Calu3 (cell line): ENCODE data around the gene RPL29. TPM values are rescaled to one million over a fixed set of nuclear protein-coding genes. Genes with fewer than 3 reads are reported as not detected.

Experiments
- BruUV-seq: library from RNA; stranded (reverse); fragments of 400-500 nt; replicated peaks from 2 replicates; lab custom pipeline; 2021; lab: Mats Ljungman, UMichigan
- CTCF ChIA-PET: fragments of 300-600 bp; sonication (Branson Sonifier 250); formaldehyde crosslinking; loops from one replicate; lab custom pipeline; 2022; ENCODE audit warnings: antibody characterized with exemption; lab: Charles Lee
- DNase-seq: peaks from one replicate; pipeline ENCODE4 v3.0.0; 2022
- H3K27ac Mint-ChIP-seq: one replicate; pipeline ENCODE4 v1.8.0; 2022; ENCODE audit warnings: mixed read lengths; ENCODE audit not compliant: unreplicated experiment
- H3K27me3 Mint-ChIP-seq: one replicate; pipeline ENCODE4 v1.8.0; 2022; ENCODE audit warnings: mixed read lengths; ENCODE audit not compliant: unreplicated experiment
- H3K36me3 Mint-ChIP-seq: one replicate; pipeline ENCODE4 v1.8.0; 2022; ENCODE audit warnings: mild to moderate bottlenecking, moderate library complexity, mixed read lengths; ENCODE audit not compliant: insufficient read depth, unreplicated experiment
- H3K4me1 Mint-ChIP-seq: one replicate; pipeline ENCODE4 v1.8.0; 2022; ENCODE audit warnings: mild to moderate bottlenecking, low read depth, mixed read lengths; ENCODE audit not compliant: unreplicated experiment
- H3K4me3 Mint-ChIP-seq: one replicate; pipeline ENCODE4 v1.8.0; 2022; ENCODE audit warnings: mild to moderate bottlenecking, low read depth, moderate library complexity, mixed read lengths; ENCODE audit not compliant: unreplicated experiment
- H3K9me3 Mint-ChIP-seq: one replicate; pipeline ENCODE4 v1.8.0; 2022; ENCODE audit warnings: low read depth, mixed read lengths; ENCODE audit not compliant: unreplicated experiment
- intact Hi-C: fragments of 100-400 bp; cut with micrococcal nuclease; formaldehyde crosslinking; loops from one replicate; pipeline ENCODE4 v1.10.0; 2022; ENCODE audit not compliant: unreplicated experiment
- total RNA-seq: library from RNA; stranded (reverse); gene quantifications from 2 replicates; pipeline ENCODE4 v1.2.3, GENCODE V29; 2022
- TF ChIP-seq, protein P1 (sequence below): fragments of 200-600 bp; IDR thresholded peaks from one replicate; pipeline ENCODE4 v1.8.0; 2022; ENCODE audit warnings: antibody characterized with exemption; ENCODE audit not compliant: unreplicated experiment

Gene RPL29
- total RNA-seq, 1 experiment from 2014 or later = 782 TPM

DNA sequence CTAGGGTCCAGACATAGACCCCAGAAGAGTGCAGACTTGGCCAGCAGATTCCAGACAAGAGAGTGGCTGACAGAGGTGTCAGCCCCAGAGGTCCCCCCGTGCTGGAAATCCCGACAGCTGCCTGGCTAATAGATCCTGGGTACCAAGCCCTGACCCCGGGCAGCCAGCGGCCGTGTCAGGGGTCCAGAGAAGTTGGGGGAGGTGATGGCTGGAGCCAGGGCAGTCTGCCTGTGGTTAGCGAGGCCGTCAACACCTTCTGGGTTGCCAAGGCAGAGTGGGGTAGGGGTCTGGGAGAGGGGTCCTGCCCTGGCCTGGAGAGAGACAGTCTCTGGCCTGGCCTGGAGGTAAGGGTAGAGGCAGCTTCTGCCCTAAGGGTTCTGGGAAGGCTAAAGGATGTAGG, 25.1 kb upstream of the RPL29 start:
- H3K27me3 Mint-ChIP-seq = no peaks in the 10 kb centered on the region
- intact Hi-C loops = no loop called here
- CTCF ChIA-PET = interaction anchor here (0.6 kb wide), 1 partner anchor 147 kb away, joined by 3 read pairs; no protein-coding TSS in a partner anchor
- no peaks in the 10 kb centered on the region for H3K4me1 Mint-ChIP-seq
- no peaks in the 10 kb centered on the region for H3K36me3 Mint-ChIP-seq
- no peak for DNase-seq
- no TSS peak for BruUV-seq
- no peak overlapping the region for H3K4me3 Mint-ChIP-seq
- TF ChIP-seq, protein P1, sequence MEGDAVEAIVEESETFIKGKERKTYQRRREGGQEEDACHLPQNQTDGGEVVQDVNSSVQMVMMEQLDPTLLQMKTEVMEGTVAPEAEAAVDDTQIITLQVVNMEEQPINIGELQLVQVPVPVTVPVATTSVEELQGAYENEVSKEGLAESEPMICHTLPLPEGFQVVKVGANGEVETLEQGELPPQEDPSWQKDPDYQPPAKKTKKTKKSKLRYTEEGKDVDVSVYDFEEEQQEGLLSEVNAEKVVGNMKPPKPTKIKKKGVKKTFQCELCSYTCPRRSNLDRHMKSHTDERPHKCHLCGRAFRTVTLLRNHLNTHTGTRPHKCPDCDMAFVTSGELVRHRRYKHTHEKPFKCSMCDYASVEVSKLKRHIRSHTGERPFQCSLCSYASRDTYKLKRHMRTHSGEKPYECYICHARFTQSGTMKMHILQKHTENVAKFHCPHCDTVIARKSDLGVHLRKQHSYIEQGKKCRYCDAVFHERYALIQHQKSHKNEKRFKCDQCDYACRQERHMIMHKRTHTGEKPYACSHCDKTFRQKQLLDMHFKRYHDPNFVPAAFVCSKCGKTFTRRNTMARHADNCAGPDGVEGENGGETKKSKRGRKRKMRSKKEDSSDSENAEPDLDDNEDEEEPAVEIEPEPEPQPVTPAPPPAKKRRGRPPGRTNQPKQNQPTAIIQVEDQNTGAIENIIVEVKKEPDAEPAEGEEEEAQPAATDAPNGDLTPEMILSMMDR = no peak
- H3K27ac Mint-ChIP-seq = no peak overlapping the region
- no peaks in the 10 kb centered on the region for H3K9me3 Mint-ChIP-seq

DNA sequence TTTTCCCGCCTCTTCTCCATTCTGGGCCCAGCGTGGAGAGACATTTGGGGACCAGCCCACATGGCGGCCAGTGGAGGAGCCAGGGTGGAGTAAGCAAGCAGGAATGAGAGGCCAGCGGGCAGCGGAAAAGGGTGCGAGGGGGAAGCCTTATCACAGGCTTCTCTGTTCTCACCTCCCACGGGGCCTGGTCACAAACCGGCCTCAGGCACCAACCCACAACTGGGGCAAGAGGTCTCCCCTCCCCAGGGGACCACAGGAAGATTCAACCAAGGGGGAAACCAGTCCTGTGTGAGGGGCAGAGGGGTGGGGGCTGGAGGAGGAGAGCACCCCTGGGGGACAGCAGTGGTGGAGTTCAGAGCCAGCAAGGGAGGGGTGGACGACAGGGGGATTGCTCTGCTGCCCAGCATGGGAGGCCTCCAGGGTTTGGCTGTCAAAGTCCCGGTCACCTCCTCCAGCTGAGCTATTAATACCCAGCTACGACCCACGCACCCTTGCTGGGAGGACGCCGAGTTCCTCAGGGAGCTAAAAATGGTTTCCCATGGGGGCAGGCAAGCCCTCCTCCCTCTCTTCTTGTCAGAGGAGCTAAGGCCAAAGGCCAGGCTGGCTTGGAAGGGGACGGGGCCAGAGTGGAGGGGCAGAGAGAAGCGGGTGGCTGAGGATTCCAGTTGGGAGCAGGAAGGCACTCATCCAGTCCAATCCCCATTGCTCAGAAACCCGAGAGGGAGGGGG, 23.8 kb upstream of the RPL29 start:
- Mint-ChIP-seq H3K36me3 (no peaks in the 10 kb centered on the region), H3K4me1 (no peaks in the 10 kb centered on the region), H3K9me3 (no peaks in the 10 kb centered on the region), H3K4me3 (no peak overlapping the region), H3K27me3 (no peaks in the 10 kb centered on the region), H3K27ac (no peak overlapping the region)
- BruUV-seq = no TSS peak
- TF ChIP-seq, protein P1 = no peak
- intact Hi-C loops = no loop called here
- DNase-seq = no peak
- CTCF ChIA-PET = no interaction called here

DNA sequence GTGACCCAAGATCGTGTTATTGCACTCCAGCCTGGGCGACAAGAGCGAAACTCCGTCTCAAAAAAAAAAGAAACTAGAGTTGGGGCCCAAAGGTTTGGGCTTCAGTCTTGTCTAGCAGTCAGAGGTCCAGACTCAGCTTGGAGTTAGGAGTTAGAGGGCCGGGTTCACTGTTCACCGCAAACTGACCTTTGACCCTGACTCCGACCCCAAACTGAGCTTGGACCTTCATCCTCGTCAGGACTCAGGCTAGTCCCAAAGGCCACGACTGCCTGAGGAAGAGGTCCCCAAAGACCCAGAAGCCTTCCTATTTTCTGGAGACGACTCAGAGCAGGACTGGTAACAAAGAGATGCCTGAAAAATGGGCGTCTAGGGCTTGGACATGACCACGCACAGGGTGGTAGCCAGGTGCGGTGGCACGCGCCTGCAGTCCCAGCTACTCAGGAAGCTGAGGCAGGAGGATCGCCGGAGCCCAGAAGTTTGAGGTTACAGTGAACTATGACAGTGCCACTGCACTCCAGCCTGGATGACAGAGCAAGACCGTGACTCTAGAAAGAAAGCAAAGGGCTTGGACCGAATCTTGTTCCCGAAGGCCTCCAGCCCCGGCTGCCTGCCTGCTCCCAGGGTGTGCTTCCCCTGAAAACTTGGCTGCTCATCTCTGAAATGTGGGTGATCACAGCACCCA, 22.8 kb upstream of the RPL29 start:
- CTCF ChIA-PET = no interaction called here
- TF ChIP-seq, protein P1 = no peak
- H3K27me3 Mint-ChIP-seq = no peaks in the 10 kb centered on the region
- no peak overlapping the region for H3K27ac Mint-ChIP-seq
- H3K9me3 Mint-ChIP-seq = no peaks in the 10 kb centered on the region
- no TSS peak for BruUV-seq
- no peaks in the 10 kb centered on the region for H3K4me1 Mint-ChIP-seq
- no peaks in the 10 kb centered on the region for H3K36me3 Mint-ChIP-seq
- H3K4me3 Mint-ChIP-seq = no peak overlapping the region
- no peak for DNase-seq
- intact Hi-C loops = no loop called here

DNA sequence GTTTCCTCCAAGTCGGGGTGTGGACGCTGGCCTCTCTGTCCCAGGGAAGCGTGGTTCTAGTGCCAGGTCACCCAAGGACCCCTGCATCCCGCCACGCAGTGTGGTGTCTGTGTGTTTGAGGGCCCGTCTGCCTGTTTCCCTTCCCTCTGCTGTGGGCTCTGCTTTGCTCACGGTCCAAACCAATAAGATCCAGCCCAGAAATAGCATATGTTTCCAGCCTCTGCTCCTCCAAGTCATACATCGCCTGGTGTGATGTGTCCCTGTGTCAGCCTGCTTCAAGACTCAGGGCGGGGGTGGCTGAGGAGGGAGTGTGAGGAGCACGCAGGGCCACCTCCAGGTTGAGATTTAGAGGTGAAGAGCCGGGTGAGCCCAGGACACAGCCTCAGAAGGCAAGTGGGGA, 21.9 kb upstream of the RPL29 start:
- CTCF ChIA-PET = no interaction called here
- intact Hi-C loops = no loop called here
- H3K4me3 Mint-ChIP-seq = no peak overlapping the region
- no peak overlapping the region for H3K27ac Mint-ChIP-seq
- no peaks in the 10 kb centered on the region for H3K27me3 Mint-ChIP-seq
- H3K36me3 Mint-ChIP-seq = no peaks in the 10 kb centered on the region
- no TSS peak for BruUV-seq
- DNase-seq = no peak
- TF ChIP-seq, protein P1 = no peak
- no peaks in the 10 kb centered on the region for H3K9me3 Mint-ChIP-seq
- no peaks in the 10 kb centered on the region for H3K4me1 Mint-ChIP-seq
